Measurements from ENCODE around the gene CYP27C1. TPM values are rescaled to one million over a fixed set of nuclear protein-coding genes. Genes with fewer than 3 reads are reported as not detected.
A peak's percentile ranks its signal among the peaks of the same experiment; 100 is the strongest.

The CYP27C1 gene
- total RNA-seq, 4 donors from 2014 or later, result under 0.01 to 0.26 TPM; not detected in 2

GRCh38 chr2:127170021-127170420, 50.1 kb downstream of the CYP27C1 start:
- Histone ChIP-seq H3K36me3 (no peaks in the 10 kb centered on the region), H3K4me1 (peaks cover 8 to 24% (median 19%) of the 10 kb centered on the region in 4 donors), H3K4me3 (no peak overlapping the region), H3K27me3 (no peaks in the 10 kb centered on the region), H3K9me3 (no peaks in the 10 kb centered on the region), H3K27ac (replicated peaks in 1 of 4) (no peak overlapping the region)
- TF ChIP-seq EP300 (IDR thresholded peaks at IDR 0.05), result no peak
- TF ChIP-seq CTCF (IDR thresholded peaks at IDR 0.05), result no peak
- no peak for TF ChIP-seq POLR2A (IDR thresholded peaks at IDR 0.05; ENCODE audit: low read depth)
- no peak for TF ChIP-seq POLR2AphosphoS5 (IDR thresholded peaks at IDR 0.05)
- no peak for DNase-seq (ENCODE audit: extremely low spot score)
- intact Hi-C loops (cut with DNase I), result loop anchor here (10.0 kb wide), 1 partner anchor 105 kb away; no protein-coding TSS in a partner anchor
- WGBS, result 84% methylated on average over 3 of the region's 3 CpGs

GRCh38 chr2:127169066-127169660, 50.9 kb downstream of the CYP27C1 start:
- no peak overlapping the region for H3K4me3 ChIP-seq
- 91% methylated on average over 15 of the region's 15 CpGs for WGBS
- no peaks in the 10 kb centered on the region for H3K9me3 ChIP-seq
- no peaks in the 10 kb centered on the region for H3K27me3 ChIP-seq
- DNase-seq (ENCODE audit: extremely low spot score), result no peak
- H3K4me1 ChIP-seq, result peaks cover 2 to 15% (median 10%) of the 10 kb centered on the region in 4 donors
- no peak overlapping the region for H3K27ac ChIP-seq (replicated peaks in 1 of 4)
- no peak for TF ChIP-seq CTCF (IDR thresholded peaks at IDR 0.05)
- no peak for TF ChIP-seq POLR2AphosphoS5 (IDR thresholded peaks at IDR 0.05)
- TF ChIP-seq EP300 (IDR thresholded peaks at IDR 0.05), result no peak
- no peak for TF ChIP-seq POLR2A (IDR thresholded peaks at IDR 0.05; ENCODE audit: low read depth)
- no peaks in the 10 kb centered on the region for H3K36me3 ChIP-seq
- intact Hi-C loops (cut with DNase I), result no loop called here

GRCh38 chr2:127166231-127166860, 53.8 kb downstream of the CYP27C1 start:
- TF ChIP-seq POLR2A (IDR thresholded peaks at IDR 0.05; ENCODE audit: low read depth), result no peak
- TF ChIP-seq EP300 (IDR thresholded peaks at IDR 0.05), result no peak
- no peak for TF ChIP-seq POLR2AphosphoS5 (IDR thresholded peaks at IDR 0.05)
- TF ChIP-seq CTCF (IDR thresholded peaks at IDR 0.05), result no peak

GRCh38 chr2:127165539-127165935, 54.6 kb downstream of the CYP27C1 start:
- no peaks in the 10 kb centered on the region for H3K27me3 ChIP-seq
- H3K27ac ChIP-seq (replicated peaks in 1 of 4), result no peak overlapping the region
- WGBS, result 88% methylated on average over 1 of the region's 3 CpGs
- DNase-seq (ENCODE audit: extremely low spot score), result peak; percentile 81
- TF ChIP-seq POLR2A (IDR thresholded peaks at IDR 0.05; ENCODE audit: low read depth), result no peak
- no peak for TF ChIP-seq POLR2AphosphoS5 (IDR thresholded peaks at IDR 0.05)
- TF ChIP-seq EP300 (IDR thresholded peaks at IDR 0.05), result no peak
- TF ChIP-seq CTCF (IDR thresholded peaks at IDR 0.05), result no peak
- no peaks in the 10 kb centered on the region for H3K36me3 ChIP-seq
- H3K9me3 ChIP-seq, result no peaks in the 10 kb centered on the region
- peaks cover 0 to 11% (median 0%) of the 10 kb centered on the region in 4 donors for H3K4me1 ChIP-seq
- no peak overlapping the region for H3K4me3 ChIP-seq
- intact Hi-C loops (cut with DNase I), result no loop called here

More at GRCh38 chr2:127166231-127166860, 53.8 kb downstream of the CYP27C1 start:
- H3K27ac ChIP-seq (replicated peaks in 1 of 4), result no peak overlapping the region
- peaks cover 0 to 7% (median 0%) of the 10 kb centered on the region in 4 donors for H3K4me1 ChIP-seq
- DNase-seq (ENCODE audit: extremely low spot score), result peak; percentile 70
- WGBS, result 81% methylated on average over 11 of the region's 12 CpGs
- intact Hi-C loops (cut with DNase I), result no loop called here
- H3K36me3 ChIP-seq, result no peaks in the 10 kb centered on the region
- H3K4me3 ChIP-seq, result no peak overlapping the region
- no peaks in the 10 kb centered on the region for H3K27me3 ChIP-seq
- no peaks in the 10 kb centered on the region for H3K9me3 ChIP-seq

Data from esophagus muscularis mucosa (tissue), 4 donors.